Stomach (tissue), 9 donors: ENCODE results near the gene SOX10. TPM values are rescaled to one million over a fixed set of nuclear protein-coding genes. Genes with fewer than 3 reads are reported as not detected.
"Not testable (repeated sequence)": the region's sequence is repeated elsewhere in the genome, so short reads cannot be mapped to it uniquely, and the experiment has no call there.

Source experiments
- DNase-seq, 2 donors: peaks; one replicate each; pipeline versions ENCODE4 v3.0.0 to v3.0.0-alpha.2; 2013 to 2019
- H3K27ac ChIP-seq, 5 donors: fragments of 200-600 bp in 4 of 5; sonication (generic) in 4 of 5; one replicate each; pipeline ENCODE4 v1.5.1; 2013 to 2019; ENCODE audit warnings: mild to moderate bottlenecking in 1 of 5, moderate library complexity in 1 of 5
- H3K27me3 ChIP-seq, 3 donors: fragments of 200-600 bp; sonication (generic); one replicate each; pipeline ENCODE4 v1.5.1; 2017 to 2019; ENCODE audit warnings: mixed run types in 1 of 3
- H3K36me3 ChIP-seq, 4 donors: fragments of 200-600 bp; sonication (generic); 1 replicate in 3 of 4; 2 replicates in 1 of 4; pipeline ENCODE4 v1.5.1; 2016 to 2019
- H3K4me1 ChIP-seq, 4 donors: fragments of 200-600 bp; sonication (generic); one replicate each; pipeline ENCODE4 v1.5.1; 2016 to 2019
- H3K4me3 ChIP-seq, 4 donors: fragments of 200-600 bp; sonication (generic) in 3 of 4; one replicate each; pipeline ENCODE4 v1.5.1; 2016 to 2019; ENCODE audit warnings: mild to moderate bottlenecking in 1 of 4
- H3K9me3 ChIP-seq, 4 donors: fragments of 200-600 bp; sonication (generic); one replicate each; pipeline ENCODE4 v1.5.1; 2016 to 2019
- EP300 ChIP-seq: sonication (generic); formaldehyde crosslinking; IDR thresholded peaks from one replicate; pipeline ENCODE4 v1.6.1; 2017; ENCODE audit warnings: antibody characterized with exemption
- POLR2A ChIP-seq, 4 donors: fragments of 450-650 bp; IDR thresholded peaks; one replicate each; pipeline ENCODE4 v1.6.1; 2016; ENCODE audit warnings: antibody characterized with exemption in 4 of 4, control low read depth in 2 of 4, mild to moderate bottlenecking in 1 of 4, moderate library complexity in 1 of 4
- POLR2AphosphoS5 ChIP-seq, 3 donors: sonication (generic); formaldehyde crosslinking; IDR thresholded peaks; one replicate each; pipeline ENCODE4 v1.6.1; 2016; ENCODE audit warnings: antibody characterized with exemption in 3 of 3
- WGBS, 5 donors: extraction: QIAGEN DNeasy Blood & Tissue Kit in 3 of 5; methylation state at CpG; one replicate each; pipeline versions ENCODE4 v1.1.5 to v1.1.7; 2013 to 2018; 5-methylcytosine and 5-hydroxymethylcytosine counted together
- intact Hi-C: fragments of 100-400 bp; cut with DNase I; formaldehyde crosslinking; loops from one replicate; pipeline ENCODE4 v1.15.1; 2023; ENCODE audit warnings: low total_unique reads
- polyA plus RNA-seq, 3 donors: library from polyadenylated mRNA; stranded (reverse); fragments of 200-250 nt; gene quantifications; one replicate each; pipeline ENCODE4 v1.2.3, GENCODE V29; 2013
- total RNA-seq, 5 donors: library from RNA; depleted of rRNA; stranded (reverse); fragments of >200 nt; gene quantifications; one replicate each; pipeline versions ENCODE4 v1.1.0 to v1.2.3, GENCODE V29; 2014 to 2016
- TF ChIP-seq, protein P1 (sequence below), 7 experiments: fragments of 450-650 bp in 4 of 7; fragments of 200-600 bp in 3 of 7; sonication (generic) in 3 of 7; IDR thresholded peaks; one replicate each; pipeline ENCODE4 v1.5.1; 2016 to 2019; ENCODE audit warnings: antibody characterized with exemption in 7 of 7, control low read depth in 2 of 7, mild to moderate bottlenecking in 1 of 7
- donor health status: healthy with polysubstance abuse.
- donor health status: Bipolar disorder and iron deficiency.
- donor health status: healthy.

SOX10 gene
- total and polyA plus RNA-seq, 8 donors = 1.7 to 4.9 (median 3.0) TPM; not detected in 2

DNA sequence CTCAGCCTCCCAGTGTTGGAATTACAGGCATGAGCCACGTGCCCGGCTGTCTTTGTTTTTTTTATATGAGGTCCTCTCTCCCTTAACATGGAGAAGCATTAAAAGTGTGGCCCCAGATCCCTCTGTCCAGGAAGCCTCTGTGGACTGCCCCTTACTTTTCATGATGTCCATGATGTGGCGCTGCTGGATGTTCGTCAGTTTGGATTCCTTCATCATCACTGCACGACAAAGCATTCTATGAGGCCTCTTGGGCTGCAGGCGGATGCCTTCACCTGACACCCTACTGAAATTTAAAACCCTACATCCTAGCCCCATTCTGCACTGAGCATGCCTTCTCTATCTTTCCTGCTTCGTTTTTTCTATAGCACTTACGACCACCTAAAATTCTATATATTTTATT is 33.0 kb downstream of the SOX10 start:
- TF ChIP-seq, protein P1, sequence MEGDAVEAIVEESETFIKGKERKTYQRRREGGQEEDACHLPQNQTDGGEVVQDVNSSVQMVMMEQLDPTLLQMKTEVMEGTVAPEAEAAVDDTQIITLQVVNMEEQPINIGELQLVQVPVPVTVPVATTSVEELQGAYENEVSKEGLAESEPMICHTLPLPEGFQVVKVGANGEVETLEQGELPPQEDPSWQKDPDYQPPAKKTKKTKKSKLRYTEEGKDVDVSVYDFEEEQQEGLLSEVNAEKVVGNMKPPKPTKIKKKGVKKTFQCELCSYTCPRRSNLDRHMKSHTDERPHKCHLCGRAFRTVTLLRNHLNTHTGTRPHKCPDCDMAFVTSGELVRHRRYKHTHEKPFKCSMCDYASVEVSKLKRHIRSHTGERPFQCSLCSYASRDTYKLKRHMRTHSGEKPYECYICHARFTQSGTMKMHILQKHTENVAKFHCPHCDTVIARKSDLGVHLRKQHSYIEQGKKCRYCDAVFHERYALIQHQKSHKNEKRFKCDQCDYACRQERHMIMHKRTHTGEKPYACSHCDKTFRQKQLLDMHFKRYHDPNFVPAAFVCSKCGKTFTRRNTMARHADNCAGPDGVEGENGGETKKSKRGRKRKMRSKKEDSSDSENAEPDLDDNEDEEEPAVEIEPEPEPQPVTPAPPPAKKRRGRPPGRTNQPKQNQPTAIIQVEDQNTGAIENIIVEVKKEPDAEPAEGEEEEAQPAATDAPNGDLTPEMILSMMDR (IDR thresholded peaks at IDR 0.05) = no peak
- TF ChIP-seq EP300 = no peak
- TF ChIP-seq POLR2AphosphoS5 (IDR thresholded peaks at IDR 0.05) = no peak
- no peak overlapping the region for H3K27ac ChIP-seq
- H3K9me3 ChIP-seq = no peaks in the 10 kb centered on the region
- peaks cover 20 to 35% (median 31%) of the 10 kb centered on the region in 4 donors for H3K4me1 ChIP-seq
- intact Hi-C loops = no loop called here
- peaks cover 0 to 2% (median 0%) of the 10 kb centered on the region in 4 donors for H3K36me3 ChIP-seq
- H3K27me3 ChIP-seq = no peaks in the 10 kb centered on the region
- no peak overlapping the region for H3K4me3 ChIP-seq
- 58 to 66% (median 63%) methylated on average over 8 of the region's 8 CpGs for WGBS, 5 donors
- no peak for DNase-seq

DNA sequence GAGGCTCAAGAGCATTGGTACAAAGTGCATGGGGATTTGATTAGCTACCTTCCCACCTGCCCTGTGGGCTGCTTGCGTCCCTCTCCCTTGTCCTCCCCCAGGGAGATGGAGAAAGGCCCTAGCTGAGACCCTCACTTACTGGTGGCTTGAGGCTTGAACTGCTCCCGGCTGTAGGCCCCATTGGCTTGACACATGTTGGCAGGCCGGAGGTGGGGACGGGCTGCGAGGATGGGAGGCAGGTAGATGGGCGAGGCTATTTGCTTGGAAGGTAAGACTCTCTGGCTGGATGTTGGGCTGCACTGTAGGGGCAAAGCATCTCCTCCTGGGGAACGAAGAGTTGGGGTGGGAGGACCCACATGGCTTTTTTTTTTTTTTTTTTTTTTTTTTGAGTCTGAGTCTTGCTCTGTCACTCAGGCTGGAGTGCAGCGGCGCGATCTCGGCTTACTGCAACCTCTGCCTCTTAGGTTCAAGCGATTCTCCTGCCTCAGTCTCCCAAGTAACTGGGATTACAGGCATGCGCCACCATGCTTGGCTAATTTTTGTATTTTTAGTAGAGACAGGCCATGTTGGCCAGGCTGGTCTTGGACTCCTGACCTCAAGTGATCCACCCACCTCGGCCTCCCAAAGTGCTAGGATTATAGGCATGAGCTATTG is 37.1 kb downstream of the SOX10 start:
- H3K9me3 ChIP-seq, H3K27me3 ChIP-seq, H3K4me3 ChIP-seq, DNase-seq, intact Hi-C loops, H3K27ac ChIP-seq: not testable (repeated sequence)
- Histone ChIP-seq H3K4me1 (peaks cover 0 to 16% (median under 1%) of the 10 kb centered on the region in 4 donors), H3K36me3 (peaks cover 0 to 27% (median 22%) of the 10 kb centered on the region in 4 donors)
- WGBS, 5 donors = 88 to 96% (median 93%) methylated on average over 14 of the region's 14 CpGs

DNA sequence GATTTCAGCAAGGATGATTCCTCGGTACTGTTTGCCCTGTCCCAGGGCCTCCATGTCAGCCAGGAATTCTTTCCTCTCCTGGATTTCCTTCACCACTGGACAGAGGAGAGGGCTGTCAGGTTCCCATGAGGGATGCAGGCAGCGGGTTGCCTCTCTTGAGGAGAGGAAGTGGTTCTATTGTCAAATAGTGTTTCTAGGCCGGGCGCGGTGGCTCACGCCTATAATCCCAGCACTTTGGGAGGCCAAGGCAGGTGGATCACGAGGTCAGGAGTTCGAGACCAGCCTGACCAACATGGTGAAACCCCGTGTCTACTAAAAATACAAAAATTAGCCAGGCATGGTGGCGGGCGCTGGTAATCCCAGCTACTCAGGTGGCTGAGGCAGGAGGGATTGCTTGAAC is 39.9 kb downstream of the SOX10 start:
- H3K4me3 ChIP-seq, H3K9me3 ChIP-seq, H3K27ac ChIP-seq, H3K27me3 ChIP-seq, intact Hi-C loops, DNase-seq: not testable (repeated sequence)
- Histone ChIP-seq H3K4me1 (peaks cover 0 to 11% (median 2%) of the 10 kb centered on the region in 4 donors), H3K36me3 (peaks cover 21 to 54% (median 50%) of the 10 kb centered on the region in 4 donors)
- WGBS, 5 donors = 88 to 93% (median 89%) methylated on average over 11 of the region's 11 CpGs

DNA sequence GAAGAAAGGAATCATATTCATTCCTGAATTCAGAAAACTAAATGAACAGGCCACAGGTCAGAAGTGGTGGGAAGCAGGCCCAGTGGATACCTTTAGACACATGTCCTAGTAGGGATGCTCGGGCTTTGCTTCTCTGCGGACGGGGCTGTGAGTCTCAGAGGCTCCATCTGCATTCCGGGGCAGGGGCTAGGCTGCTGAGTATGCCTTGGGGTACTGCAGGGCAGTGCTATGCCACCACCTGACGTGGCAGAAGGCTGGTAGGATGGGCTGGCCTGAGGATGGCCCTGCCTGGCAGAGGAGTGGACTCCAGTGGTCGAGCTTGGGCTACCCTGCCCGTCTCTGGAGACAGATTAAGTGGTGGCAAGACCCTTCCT is 40.5 kb downstream of the SOX10 start:
- Histone ChIP-seq H3K36me3 (peaks cover 27 to 60% (median 56%) of the 10 kb centered on the region in 4 donors), H3K27me3 (no peaks in the 10 kb centered on the region), H3K9me3 (no peaks in the 10 kb centered on the region), H3K4me1 (peaks cover 0 to 11% (median 2%) of the 10 kb centered on the region in 4 donors), H3K4me3 (no peak overlapping the region), H3K27ac (no peak overlapping the region)
- intact Hi-C loops = no loop called here
- 67 to 86% (median 71%) methylated on average over 7 of the region's 7 CpGs for WGBS, 5 donors
- DNase-seq = no peak
- TF ChIP-seq, protein P1 (IDR thresholded peaks at IDR 0.05) = no peak
- no peak for TF ChIP-seq POLR2AphosphoS5 (IDR thresholded peaks at IDR 0.05)
- no peak for TF ChIP-seq POLR2A (IDR thresholded peaks at IDR 0.05)
- no peak for TF ChIP-seq EP300

DNA sequence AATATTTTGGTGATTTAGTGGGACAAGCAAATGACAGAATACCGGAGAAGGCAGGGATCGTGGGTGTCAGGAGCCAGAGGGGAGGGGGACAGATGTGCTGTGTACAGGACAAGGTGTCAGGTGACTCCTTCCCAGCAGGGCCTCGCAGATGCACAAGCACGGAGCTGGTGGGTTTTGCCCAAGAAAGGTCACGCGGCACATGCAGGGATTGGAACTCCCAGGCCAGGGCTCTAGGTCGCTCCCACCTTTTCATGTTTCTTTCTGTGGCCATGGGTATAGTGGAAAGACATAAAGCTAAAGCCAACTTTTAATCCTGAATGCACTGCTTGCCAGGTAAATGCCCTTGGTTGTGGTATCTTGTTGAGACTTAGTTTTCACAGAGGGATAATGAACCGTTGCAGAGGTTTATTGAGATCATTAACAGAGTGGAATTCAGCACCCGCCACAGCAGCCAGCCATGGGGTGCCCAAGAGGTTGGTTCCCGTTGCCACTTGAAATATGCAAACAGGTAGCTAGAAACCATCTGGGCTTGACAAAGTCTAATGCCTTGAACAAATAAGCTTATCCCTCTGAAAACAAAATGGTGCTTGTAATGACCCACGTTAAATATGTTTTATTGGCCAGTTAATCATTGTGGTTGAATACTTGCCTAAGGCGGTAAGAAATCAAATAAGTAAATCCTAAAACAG is 41.1 kb downstream of the SOX10 start:
- DNase-seq = no peak
- Histone ChIP-seq H3K27me3 (no peaks in the 10 kb centered on the region), H3K4me1 (peaks cover 0 to 11% (median 2%) of the 10 kb centered on the region in 4 donors), H3K9me3 (no peaks in the 10 kb centered on the region), H3K36me3 (peaks cover 31 to 65% (median 61%) of the 10 kb centered on the region in 4 donors), H3K4me3 (no peak overlapping the region), H3K27ac (no peak overlapping the region)
- TF ChIP-seq EP300 (no peak), POLR2AphosphoS5 (IDR thresholded peaks at IDR 0.05) (no peak), POLR2A (IDR thresholded peaks at IDR 0.05) (no peak)
- TF ChIP-seq, protein P1 (IDR thresholded peaks at IDR 0.05) = no peak
- WGBS, 5 donors = 62 to 72% (median 68%) methylated on average over 12 of the region's 12 CpGs
- intact Hi-C loops = no loop called here
